IPS-15b (cell line): ENCODE measurements around the gene VSTM2B.
"Not testable (repeated sequence)": the region's sequence is repeated elsewhere in the genome, so short reads cannot be mapped to it uniquely, and the experiment has no call there.

ENCODE experiments used
- H3K27me3 ChIP-seq: one replicate; pipeline ENCODE4 v1.6.1; 2013; ENCODE audit warnings: low read length; ENCODE audit not compliant: control insufficient read depth, insufficient read depth
- H3K36me3 ChIP-seq: one replicate; pipeline ENCODE4 v1.6.1; 2013; ENCODE audit warnings: low read length; ENCODE audit not compliant: control insufficient read depth, insufficient read depth
- H3K4me1 ChIP-seq: one replicate; pipeline ENCODE4 v1.6.1; 2013; ENCODE audit warnings: mild to moderate bottlenecking, low read length; ENCODE audit not compliant: control insufficient read depth, insufficient read depth
- H3K4me3 ChIP-seq: one replicate; pipeline ENCODE4 v1.5.1; 2013; ENCODE audit warnings: low read depth, low read length
- H3K9ac ChIP-seq: one replicate; pipeline ENCODE4 v1.6.1; 2013; ENCODE audit warnings: low read depth, mild to moderate bottlenecking, low read length
- H3K9me3 ChIP-seq: one replicate; pipeline ENCODE4 v1.6.1; 2013; ENCODE audit warnings: mild to moderate bottlenecking, low read length; ENCODE audit not compliant: control insufficient read depth, insufficient read depth

VSTM2B gene

GRCh38 chr19:29552454-29553280 is 26.9 kb downstream of the VSTM2B start:
- H3K27me3 ChIP-seq = no peaks in the 10 kb centered on the region

DNA sequence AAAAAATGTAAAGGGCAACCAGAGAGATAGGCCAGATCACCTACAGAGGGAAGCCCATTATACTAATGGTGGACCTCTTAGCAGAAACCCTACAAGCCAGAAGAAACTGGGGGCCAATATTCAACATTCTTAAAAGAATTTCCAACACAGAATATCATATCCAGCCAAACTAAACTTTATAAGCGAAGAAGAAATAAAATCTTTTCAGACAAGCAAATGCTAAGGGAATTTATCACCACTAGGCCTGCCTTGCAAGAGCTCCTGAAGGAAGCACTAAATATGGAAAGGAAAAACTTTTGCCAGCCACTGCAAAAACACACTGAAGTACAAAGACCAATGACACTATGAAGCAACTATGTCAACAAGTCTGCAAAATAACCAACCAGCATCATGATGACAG is 28.4 kb downstream of the VSTM2B start:
- H3K4me1 ChIP-seq = no peaks in the 10 kb centered on the region

More at GRCh38 chr19:29552454-29553280, 26.9 kb downstream of the VSTM2B start:
- no peak overlapping the region for H3K9ac ChIP-seq
- no peaks in the 10 kb centered on the region for H3K9me3 ChIP-seq
- H3K4me1 ChIP-seq = no peaks in the 10 kb centered on the region
- H3K36me3 ChIP-seq = no peaks in the 10 kb centered on the region
- H3K4me3 ChIP-seq = no peak overlapping the region

DNA sequence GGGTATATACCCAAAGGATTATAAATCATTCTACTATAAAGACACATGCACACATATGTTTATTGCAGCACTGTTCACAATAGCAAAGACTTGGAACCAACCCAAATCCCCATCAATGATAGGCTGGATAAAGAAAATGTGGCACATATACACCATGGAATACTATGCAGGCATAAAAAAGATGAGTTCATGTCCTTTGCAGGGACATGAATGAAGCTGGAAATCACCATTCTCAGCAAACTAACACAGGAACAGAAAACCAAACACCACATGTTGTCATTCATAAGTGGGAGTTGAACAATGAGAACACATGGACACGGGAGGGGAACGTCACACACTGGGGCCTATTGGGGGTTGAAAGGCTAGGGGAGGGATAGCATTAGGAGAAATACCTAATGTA is 33.3 kb downstream of the VSTM2B start:
- not testable (repeated sequence) for H3K27me3 ChIP-seq, H3K4me1 ChIP-seq

More for the DNA sequence above, 28.4 kb downstream of the VSTM2B start:
- no peaks in the 10 kb centered on the region for H3K9me3 ChIP-seq
- no peaks in the 10 kb centered on the region for H3K36me3 ChIP-seq
- H3K27me3 ChIP-seq = no peaks in the 10 kb centered on the region
- H3K4me3 ChIP-seq = no peak overlapping the region
- no peak overlapping the region for H3K9ac ChIP-seq

GRCh38 chr19:29559743-29560142 is 33.9 kb downstream of the VSTM2B start:
- no peaks in the 10 kb centered on the region for H3K36me3 ChIP-seq
- no peak overlapping the region for H3K4me3 ChIP-seq
- H3K9ac ChIP-seq = no peak overlapping the region
- H3K9me3 ChIP-seq = no peaks in the 10 kb centered on the region
- H3K27me3 ChIP-seq = no peaks in the 10 kb centered on the region
- H3K4me1 ChIP-seq = no peaks in the 10 kb centered on the region

More for the DNA sequence above, 33.3 kb downstream of the VSTM2B start:
- not testable (repeated sequence) for H3K36me3 ChIP-seq, H3K9me3 ChIP-seq, H3K4me3 ChIP-seq, H3K9ac ChIP-seq

- no peaks in the 10 kb centered on the region for H3K27me3 ChIP-seq
- H3K9me3 ChIP-seq = no peaks in the 10 kb centered on the region
- no peak overlapping the region for H3K4me3 ChIP-seq
- H3K9ac ChIP-seq = no peak overlapping the region
- no peaks in the 10 kb centered on the region for H3K36me3 ChIP-seq
- no peaks in the 10 kb centered on the region for H3K4me1 ChIP-seq
Observed at GRCh38 chr19:29560313-29561075, 34.7 kb downstream of the VSTM2B start.

GRCh38 chr19:29561601-29562000 is 35.8 kb downstream of the VSTM2B start:
- Histone ChIP-seq H3K4me3 (no peak overlapping the region), H3K9me3 (no peaks in the 10 kb centered on the region), H3K9ac (no peak overlapping the region), H3K36me3 (no peaks in the 10 kb centered on the region), H3K4me1 (no peaks in the 10 kb centered on the region), H3K27me3 (no peaks in the 10 kb centered on the region)

DNA sequence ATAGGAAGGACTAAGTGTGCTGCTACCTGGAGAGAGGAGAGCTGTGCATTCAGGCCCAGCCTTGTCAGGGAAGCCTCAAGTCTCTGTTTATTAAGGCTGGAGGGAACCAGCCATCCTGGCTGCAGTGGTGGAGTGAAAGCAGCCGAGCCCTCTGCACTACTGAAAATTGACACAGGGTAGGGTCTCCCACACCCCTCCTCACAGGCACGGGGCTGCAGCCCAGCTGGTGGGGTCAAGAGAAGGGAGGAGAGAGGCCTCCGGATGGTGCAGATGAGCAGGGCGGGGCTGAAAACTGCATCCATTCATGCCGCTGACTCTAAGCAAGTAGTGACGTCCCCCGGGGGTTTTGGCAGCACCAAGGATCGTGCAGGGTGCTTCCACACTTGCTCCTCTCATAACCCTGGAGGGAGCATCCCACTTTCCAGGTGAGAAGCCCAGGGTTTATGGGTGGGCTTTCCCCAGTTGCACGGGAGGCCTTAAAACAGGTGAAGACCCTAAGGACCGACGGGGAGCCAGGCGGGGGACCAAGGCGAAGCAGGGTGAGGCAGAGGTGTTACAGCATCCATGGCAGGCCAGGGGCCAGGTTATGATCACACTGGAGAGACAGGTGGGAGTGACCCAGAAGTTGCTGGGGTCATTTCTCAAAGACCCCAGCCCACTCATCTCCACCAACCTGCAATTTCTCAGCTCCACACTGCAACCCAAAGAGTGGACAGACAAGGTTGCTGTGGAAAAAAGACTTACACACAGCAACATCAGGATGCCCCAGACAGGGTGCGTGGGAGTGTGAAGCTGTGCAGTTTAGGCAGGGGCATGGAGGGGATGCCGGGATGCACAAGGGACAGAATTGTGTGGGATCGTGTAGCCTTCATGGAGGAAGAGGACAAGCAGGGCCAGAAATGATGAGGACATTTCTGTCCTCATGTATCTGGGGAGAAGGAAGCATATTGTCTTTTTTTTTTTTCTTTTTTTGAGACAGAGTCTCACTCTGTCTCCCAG is 36.8 kb downstream of the VSTM2B start:
- Histone ChIP-seq H3K4me3 (no peak overlapping the region), H3K27me3 (no peaks in the 10 kb centered on the region), H3K36me3 (no peaks in the 10 kb centered on the region), H3K4me1 (no peaks in the 10 kb centered on the region), H3K9me3 (no peaks in the 10 kb centered on the region), H3K9ac (no peak overlapping the region)

GRCh38 chr19:29563486-29564101 is 37.8 kb downstream of the VSTM2B start:
- Histone ChIP-seq H3K36me3 (no peaks in the 10 kb centered on the region), H3K4me3 (no peak overlapping the region), H3K4me1 (no peaks in the 10 kb centered on the region), H3K27me3 (no peaks in the 10 kb centered on the region), H3K9ac (no peak overlapping the region), H3K9me3 (no peaks in the 10 kb centered on the region)

- no peaks in the 10 kb centered on the region for H3K27me3 ChIP-seq
- no peak overlapping the region for H3K9ac ChIP-seq
- no peaks in the 10 kb centered on the region for H3K36me3 ChIP-seq
- no peak overlapping the region for H3K4me3 ChIP-seq
- H3K9me3 ChIP-seq = no peaks in the 10 kb centered on the region
- H3K4me1 ChIP-seq = no peaks in the 10 kb centered on the region
Observed at GRCh38 chr19:29564574-29565005, 38.8 kb downstream of the VSTM2B start.

- Histone ChIP-seq H3K9me3 (no peaks in the 10 kb centered on the region), H3K27me3 (no peaks in the 10 kb centered on the region), H3K4me3 (no peak overlapping the region), H3K4me1 (no peaks in the 10 kb centered on the region), H3K36me3 (no peaks in the 10 kb centered on the region), H3K9ac (no peak overlapping the region)
Observed at GRCh38 chr19:29565171-29565570, 39.4 kb downstream of the VSTM2B start.

- H3K4me1 ChIP-seq = no peaks in the 10 kb centered on the region
- no peaks in the 10 kb centered on the region for H3K9me3 ChIP-seq
- no peaks in the 10 kb centered on the region for H3K36me3 ChIP-seq
- no peak overlapping the region for H3K9ac ChIP-seq
- no peak overlapping the region for H3K4me3 ChIP-seq
- no peaks in the 10 kb centered on the region for H3K27me3 ChIP-seq
Observed at GRCh38 chr19:29566496-29567054, 40.8 kb downstream of the VSTM2B start.
